ENCODE results near the gene CRYAA. TPM values are rescaled to one million over a fixed set of nuclear protein-coding genes. Genes with fewer than 3 reads are reported as not detected.

CRYAA gene
- polyA plus RNA-seq, 1 donor from 2014 or later = not detected

GRCh38 chr21:43190544-43190943 lies 21.7 kb downstream of the CRYAA start:
- Histone ChIP-seq H3K9me2 (ENCODE audit: insufficient read depth, low read length) (no peaks in the 10 kb centered on the region), H2AFZ (ENCODE audit: low read depth, low read length) (no peak overlapping the region), H3K4me3 (ENCODE audit: low read length) (no peak overlapping the region), H3K79me2 (replicated peaks; ENCODE audit: insufficient read depth, low read length) (no peaks in the 10 kb centered on the region), H3K9ac (ENCODE audit: low read length) (no peak overlapping the region), H3K9me3 (ENCODE audit: low read length) (no peaks in the 10 kb centered on the region), H3K27me3 (ENCODE audit: insufficient read depth, low read depth, low read length) (no peaks in the 10 kb centered on the region), H4K20me1 (ENCODE audit: insufficient read depth) (no peaks in the 10 kb centered on the region), H3F3A (ENCODE audit: insufficient read depth, low read length, poor library complexity, severe bottlenecking) (no peaks in the 10 kb centered on the region), H3K27ac (ENCODE audit: low read length) (no peak overlapping the region), H3K4me2 (ENCODE audit: low read length) (no peak overlapping the region), H3K36me3 (ENCODE audit: insufficient read depth, low read length) (no peaks in the 10 kb centered on the region)
- TF ChIP-seq SMC3 (conservative IDR thresholded peaks at IDR 0.05; ENCODE audit: poor library complexity) (no peak), POLR2AphosphoS5 (IDR thresholded peaks at IDR 0.05) (no peak), TAF1 (IDR thresholded peaks at IDR 0.05; ENCODE audit: low read depth) (no peak), RAD21 (conservative IDR thresholded peaks at IDR 0.05) (no peak), EP300 (conservative IDR thresholded peaks at IDR 0.05; ENCODE audit: poor library complexity, severe bottlenecking) (no peak), EZH2 (IDR thresholded peaks at IDR 0.05; ENCODE audit: borderline replicate concordance, insufficient read depth, low read length, poor library complexity, severe bottlenecking) (no peak), REST (IDR thresholded peaks at IDR 0.05; ENCODE audit: borderline replicate concordance) (no peak), MXI1 (conservative IDR thresholded peaks at IDR 0.05; ENCODE audit: poor library complexity, severe bottlenecking) (no peak)
- TF ChIP-seq, protein P1, sequence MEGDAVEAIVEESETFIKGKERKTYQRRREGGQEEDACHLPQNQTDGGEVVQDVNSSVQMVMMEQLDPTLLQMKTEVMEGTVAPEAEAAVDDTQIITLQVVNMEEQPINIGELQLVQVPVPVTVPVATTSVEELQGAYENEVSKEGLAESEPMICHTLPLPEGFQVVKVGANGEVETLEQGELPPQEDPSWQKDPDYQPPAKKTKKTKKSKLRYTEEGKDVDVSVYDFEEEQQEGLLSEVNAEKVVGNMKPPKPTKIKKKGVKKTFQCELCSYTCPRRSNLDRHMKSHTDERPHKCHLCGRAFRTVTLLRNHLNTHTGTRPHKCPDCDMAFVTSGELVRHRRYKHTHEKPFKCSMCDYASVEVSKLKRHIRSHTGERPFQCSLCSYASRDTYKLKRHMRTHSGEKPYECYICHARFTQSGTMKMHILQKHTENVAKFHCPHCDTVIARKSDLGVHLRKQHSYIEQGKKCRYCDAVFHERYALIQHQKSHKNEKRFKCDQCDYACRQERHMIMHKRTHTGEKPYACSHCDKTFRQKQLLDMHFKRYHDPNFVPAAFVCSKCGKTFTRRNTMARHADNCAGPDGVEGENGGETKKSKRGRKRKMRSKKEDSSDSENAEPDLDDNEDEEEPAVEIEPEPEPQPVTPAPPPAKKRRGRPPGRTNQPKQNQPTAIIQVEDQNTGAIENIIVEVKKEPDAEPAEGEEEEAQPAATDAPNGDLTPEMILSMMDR (IDR thresholded peaks at IDR 0.05; ENCODE audit: poor library complexity, severe bottlenecking) = no peak

DNA sequence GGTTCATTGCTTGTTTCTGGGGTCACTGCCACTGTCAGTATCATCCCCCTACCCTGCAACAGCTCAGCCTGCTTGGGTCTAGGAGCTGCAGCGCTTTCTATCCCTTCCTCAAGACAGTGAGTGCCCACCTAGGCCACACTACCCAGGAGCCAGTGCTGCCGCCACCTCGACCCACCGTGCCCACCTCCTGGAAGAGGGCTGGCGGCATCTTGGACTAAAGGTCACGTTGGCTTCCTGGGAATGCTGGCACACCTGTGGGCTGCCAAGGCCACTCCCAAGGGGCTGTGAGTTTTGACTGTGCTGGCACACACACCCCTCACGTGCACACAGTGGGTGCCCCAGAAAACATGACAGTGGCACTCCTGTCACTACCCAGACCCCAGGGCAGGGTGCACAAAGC lies 22.1 kb downstream of the CRYAA start:
- no peaks in the 10 kb centered on the region for H3K9me2 ChIP-seq (ENCODE audit: insufficient read depth, low read length)
- H3K27me3 ChIP-seq (ENCODE audit: insufficient read depth, low read depth, low read length) = no peaks in the 10 kb centered on the region
- H3K4me2 ChIP-seq (ENCODE audit: low read length) = no peak overlapping the region
- no peak overlapping the region for H3K4me3 ChIP-seq (ENCODE audit: low read length)
- no peak overlapping the region for H3K9ac ChIP-seq (ENCODE audit: low read length)
- TF ChIP-seq EP300 (conservative IDR thresholded peaks at IDR 0.05; ENCODE audit: poor library complexity, severe bottlenecking) (no peak), SMC3 (conservative IDR thresholded peaks at IDR 0.05; ENCODE audit: poor library complexity) (no peak), RAD21 (conservative IDR thresholded peaks at IDR 0.05) (no peak), REST (IDR thresholded peaks at IDR 0.05; ENCODE audit: borderline replicate concordance) (no peak), MXI1 (conservative IDR thresholded peaks at IDR 0.05; ENCODE audit: poor library complexity, severe bottlenecking) (no peak)
- TF ChIP-seq, protein P1 (IDR thresholded peaks at IDR 0.05; ENCODE audit: poor library complexity, severe bottlenecking) = no peak
- no peak overlapping the region for H2AFZ ChIP-seq (ENCODE audit: low read depth, low read length)
- no peaks in the 10 kb centered on the region for H3K79me2 ChIP-seq (replicated peaks; ENCODE audit: insufficient read depth, low read length)
- H3K36me3 ChIP-seq (ENCODE audit: insufficient read depth, low read length) = no peaks in the 10 kb centered on the region
- H3K27ac ChIP-seq (ENCODE audit: low read length) = no peak overlapping the region
- H3K9me3 ChIP-seq (ENCODE audit: low read length) = no peaks in the 10 kb centered on the region
- no peaks in the 10 kb centered on the region for H3F3A ChIP-seq (ENCODE audit: insufficient read depth, low read length, poor library complexity, severe bottlenecking)
- no peaks in the 10 kb centered on the region for H4K20me1 ChIP-seq (ENCODE audit: insufficient read depth)

Data from neural cell (in vitro differentiated cells).